ENCODE data around the gene CNTD1.

Gene CNTD1

DNA sequence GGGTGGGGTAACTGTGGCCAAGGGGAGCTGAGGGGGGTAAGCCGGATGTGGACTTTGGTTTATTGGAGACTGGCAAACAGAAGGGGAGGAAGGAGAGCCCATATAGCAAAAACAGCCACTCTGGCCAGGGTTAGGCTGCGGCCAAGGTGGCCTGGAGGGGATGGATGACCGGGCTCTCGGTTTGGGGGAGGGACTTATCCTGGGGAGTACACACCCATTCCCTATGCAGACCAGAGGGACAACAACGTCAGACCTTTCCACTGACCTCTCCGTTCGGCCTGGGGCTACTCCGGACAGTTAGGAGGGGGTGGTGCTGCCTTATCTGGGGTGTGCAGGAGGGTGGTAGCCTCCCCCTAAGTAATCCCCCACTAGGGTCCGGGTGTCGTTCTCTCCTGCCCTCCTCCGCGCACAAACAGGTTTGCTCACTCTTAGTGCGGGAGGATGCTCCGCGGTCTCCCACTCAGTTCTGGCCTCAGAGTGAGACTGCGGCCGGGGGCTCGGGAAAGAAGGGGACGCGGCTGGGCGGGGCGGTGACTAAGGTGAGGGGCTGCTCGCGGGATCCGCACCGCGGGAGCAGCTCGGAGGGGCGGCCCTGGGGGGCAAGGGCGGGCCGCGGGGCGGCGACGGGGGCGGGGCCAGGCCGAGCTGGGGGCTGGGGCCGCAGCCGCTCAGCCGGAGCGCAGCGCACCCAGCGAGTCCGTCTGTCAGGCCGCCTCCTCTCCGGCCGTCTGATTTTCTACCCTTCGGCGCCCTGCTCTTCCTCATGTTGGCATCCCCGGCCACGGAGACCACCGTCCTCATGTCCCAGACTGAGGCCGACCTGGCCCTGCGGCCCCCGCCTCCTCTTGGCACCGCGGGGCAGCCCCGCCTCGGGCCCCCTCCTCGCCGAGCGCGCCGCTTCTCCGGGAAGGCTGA is 18.5 kb upstream of the CNTD1 start, which contains the start of gene WNK4:
Gene WNK4 (plus strand): TSS at position 675 of the 915 bp plus-strand sequence. CDS start 89 bp downstream, at position 764.
- DNase-seq, result no peak

DNA sequence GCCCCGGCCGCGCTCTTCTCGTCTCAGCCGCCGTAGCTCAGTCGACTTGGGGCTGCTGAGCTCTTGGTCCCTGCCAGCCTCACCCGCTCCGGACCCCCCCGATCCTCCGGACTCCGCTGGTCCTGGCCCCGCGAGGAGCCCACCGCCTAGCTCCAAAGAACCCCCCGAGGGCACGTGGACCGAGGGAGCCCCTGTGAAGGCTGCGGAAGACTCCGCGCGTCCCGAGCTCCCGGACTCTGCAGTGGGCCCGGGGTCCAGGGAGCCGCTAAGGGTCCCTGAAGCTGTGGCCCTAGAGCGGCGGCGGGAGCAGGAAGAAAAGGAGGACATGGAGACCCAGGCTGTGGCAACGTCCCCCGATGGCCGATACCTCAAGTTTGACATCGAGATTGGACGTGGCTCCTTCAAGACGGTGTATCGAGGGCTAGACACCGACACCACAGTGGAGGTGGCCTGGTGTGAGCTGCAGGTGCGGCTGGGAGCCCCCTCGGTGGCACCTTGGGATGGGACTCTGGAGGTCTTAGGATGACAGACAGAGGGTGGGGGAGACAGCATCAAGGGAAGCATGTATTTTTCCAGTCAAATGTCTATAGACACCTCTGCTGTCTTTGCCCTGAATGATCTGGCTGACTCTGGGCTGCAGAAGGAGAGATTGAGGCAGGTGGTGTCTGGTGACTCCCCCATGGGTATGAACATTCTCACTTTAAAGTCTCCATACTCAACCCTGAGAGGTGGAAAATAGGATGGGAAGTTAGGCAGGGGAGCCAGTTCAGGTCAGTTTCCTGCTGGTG is 17.6 kb upstream of the CNTD1 start:
- DNase-seq, result no peak

DNA sequence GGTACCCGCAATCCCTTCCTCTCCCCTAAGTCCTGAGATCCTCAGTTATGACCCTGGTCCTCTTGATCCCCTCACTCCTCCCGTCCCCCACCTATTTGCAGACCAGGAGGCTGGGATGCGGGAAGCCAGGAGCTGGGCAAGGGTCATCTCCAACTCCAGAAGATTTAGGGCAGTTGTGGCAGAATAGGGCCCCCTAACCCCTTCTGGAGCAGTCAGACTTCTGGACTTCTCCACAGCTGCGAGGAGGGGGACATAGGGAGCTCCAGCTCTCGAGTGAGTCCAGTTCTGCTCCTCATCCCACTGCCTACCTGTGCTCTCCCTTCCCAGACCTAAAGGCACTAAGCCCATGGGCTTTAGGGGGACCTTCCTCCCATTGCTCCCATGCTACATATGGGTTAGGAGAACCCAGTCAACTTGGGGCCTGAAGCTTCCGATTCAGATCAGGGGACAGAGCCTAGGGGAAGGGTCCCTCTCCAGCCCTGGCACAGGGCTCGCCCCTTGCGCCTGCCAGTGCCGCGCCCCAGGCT is 17.0 kb upstream of the CNTD1 start:
- no peak for DNase-seq

DNA sequence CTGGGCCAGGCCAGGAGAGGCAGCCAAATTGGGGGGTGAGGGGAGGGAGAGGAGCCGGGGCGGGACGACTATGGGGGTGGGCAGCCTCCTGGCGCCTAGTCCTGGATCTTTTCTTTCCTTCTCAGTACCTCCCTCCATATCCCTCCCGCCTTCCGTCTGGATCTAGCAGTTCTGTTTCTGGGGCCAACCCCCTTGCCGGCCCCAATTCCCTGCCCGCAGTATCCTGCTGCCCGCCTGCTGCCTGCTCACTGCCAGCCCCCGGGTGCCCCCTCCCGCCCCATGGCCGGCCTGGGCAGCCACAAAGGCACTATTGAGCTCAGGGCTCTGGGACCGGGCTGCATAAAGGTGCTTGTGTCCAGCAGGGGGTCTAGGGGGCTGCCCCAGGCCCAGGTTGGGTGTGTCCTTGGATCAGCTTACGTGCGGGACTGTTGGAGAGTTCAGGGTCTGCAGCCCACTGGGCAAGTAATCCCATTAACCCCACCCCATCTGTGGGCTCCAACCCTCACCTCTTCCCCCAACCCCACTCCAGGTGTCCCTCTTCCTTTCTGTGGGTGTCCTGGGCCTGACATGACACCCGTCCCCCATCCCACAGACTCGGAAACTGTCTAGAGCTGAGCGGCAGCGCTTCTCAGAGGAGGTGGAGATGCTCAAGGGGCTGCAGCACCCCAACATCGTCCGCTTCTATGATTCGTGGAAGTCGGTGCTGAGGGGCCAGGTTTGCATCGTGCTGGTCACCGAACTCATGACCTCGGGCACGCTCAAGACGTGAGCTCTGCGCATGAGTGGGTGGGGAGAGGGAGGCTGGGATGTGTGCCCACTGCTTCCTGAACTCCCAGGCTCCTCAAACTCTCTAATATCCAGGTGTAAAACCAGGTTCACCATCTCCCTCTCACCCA is 16.2 kb upstream of the CNTD1 start:
- DNase-seq, result no peak

DNA sequence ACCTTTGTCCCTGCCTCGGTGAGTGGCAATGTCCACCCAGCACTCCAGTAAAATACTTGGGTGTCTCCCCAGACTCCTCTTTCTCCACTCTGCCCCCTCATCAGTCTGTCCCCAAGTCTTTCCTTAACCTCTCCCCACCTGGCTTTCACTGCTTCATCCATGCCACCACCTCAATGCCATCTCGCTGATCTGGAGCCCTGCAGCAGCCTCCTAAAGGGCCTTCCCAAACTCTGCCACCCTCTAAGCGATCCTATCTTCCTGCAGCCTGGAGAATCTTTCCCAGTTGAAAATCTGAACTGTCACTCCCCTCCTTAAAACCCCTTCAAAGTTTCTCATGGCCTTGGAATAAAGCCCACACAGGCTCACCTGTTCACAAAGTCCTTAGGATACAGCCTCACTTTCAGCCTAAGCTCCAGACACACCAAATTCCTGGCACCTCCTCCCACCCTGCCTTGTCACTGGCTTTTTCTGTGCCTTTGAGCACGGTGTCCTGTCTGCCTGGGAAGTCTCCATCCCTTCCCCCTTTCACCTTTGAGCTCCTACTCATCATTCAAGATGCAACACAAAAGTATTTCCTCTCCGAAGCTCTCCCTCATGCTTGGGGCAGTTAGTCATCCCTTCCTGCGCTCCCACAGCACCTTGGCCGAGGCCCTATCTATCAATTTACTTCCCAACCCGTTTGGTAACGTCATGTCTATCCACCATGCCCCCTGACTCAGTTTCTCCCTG is 15.4 kb upstream of the CNTD1 start:
- no peak for DNase-seq

DNA sequence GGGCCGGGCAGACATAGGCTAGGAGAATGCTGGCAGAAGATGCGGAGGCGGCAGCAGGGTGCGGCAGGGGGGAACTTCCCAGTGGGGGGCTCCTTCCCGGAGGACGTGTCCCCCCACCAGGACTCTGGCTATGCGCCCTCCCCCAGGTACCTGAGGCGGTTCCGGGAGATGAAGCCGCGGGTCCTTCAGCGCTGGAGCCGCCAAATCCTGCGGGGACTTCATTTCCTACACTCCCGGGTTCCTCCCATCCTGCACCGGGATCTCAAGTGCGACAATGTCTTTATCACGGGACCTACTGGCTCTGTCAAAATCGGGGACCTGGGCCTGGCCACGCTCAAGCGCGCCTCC is 14.9 kb upstream of the CNTD1 start:
- DNase-seq, result no peak

DNA sequence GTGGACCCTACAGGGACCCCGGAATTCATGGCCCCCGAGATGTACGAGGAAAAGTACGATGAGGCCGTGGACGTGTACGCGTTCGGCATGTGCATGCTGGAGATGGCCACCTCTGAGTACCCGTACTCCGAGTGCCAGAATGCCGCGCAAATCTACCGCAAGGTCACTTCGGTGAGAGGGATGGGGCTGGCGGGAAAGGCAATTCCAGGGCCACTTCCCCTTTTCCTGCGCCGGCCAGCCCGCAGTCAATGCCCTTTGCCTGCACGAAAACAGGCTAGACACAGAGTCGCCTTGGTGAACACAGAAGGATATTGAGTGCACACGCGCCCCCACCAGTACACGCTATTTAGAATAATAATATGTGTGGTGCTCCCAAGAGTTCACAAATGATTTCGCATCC is 14.3 kb upstream of the CNTD1 start:
- peak; percentile 43 for DNase-seq

DNA sequence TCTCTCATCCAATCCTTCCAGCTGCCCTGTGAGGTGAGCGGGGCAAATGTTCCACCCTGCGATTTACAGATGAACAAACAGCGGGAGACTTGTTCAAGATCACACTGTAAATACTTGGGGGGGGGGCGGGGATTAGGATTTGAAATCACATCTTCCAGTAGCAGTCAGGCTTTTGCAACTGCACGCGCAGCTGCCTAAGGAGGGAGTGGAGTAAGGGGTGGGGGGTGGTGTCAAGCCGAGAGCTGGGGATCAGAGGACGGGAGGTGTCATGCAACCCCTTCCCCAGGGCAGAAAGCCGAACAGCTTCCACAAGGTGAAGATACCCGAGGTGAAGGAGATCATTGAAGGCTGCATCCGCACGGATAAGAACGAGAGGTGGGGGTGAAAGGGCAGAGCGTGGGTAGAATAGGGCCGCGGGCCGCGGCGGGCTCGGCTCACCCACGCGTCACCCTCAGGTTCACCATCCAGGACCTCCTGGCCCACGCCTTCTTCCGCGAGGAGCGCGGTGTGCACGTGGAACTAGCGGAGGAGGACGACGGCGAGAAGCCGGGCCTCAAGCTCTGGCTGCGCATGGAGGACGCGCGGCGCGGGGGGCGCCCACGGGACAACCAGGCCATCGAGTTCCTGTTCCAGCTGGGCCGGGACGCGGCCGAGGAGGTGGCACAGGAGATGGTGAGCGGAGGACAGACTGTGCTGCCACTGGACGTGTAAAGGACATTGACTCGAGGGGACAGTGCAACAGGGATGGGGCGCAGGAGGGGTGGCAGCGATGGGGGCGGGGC is 13.7 kb upstream of the CNTD1 start:
- DNase-seq, result no peak

DNA sequence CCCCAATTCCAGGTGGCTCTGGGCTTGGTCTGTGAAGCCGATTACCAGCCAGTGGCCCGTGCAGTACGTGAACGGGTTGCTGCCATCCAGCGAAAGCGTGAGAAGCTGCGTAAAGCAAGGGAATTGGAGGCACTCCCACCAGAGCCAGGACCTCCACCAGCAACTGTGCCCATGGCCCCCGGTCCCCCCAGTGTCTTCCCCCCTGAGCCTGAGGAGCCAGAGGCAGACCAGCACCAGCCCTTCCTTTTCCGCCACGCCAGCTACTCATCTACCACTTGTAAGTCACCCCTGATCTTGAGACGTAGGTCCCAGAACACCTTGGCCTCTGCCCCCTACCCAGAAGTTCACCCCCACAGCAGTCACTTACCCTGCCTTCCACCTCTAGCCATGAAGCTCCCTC is 11.4 kb upstream of the CNTD1 start:
- no peak for DNase-seq

DNA sequence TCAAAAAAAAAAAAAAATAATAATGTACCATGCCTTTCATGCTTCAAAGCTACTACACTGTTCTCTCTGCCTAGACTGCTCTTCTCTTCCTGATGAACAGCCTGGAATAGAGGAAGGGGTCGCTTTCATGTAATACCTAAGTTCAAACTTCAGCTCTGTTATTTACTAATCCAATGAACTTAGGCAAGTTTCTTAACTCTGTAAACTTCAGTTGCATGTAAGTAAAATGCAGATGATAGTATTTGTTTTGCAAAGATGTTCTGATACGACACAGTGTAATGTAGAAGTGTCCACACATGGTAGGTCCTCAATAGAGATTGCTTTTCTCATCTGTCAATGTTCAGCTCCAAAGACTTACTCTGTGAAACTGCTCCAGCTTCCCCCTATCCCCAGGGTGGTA is 6.7 kb upstream of the CNTD1 start:
- no peak for DNase-seq

DNA sequence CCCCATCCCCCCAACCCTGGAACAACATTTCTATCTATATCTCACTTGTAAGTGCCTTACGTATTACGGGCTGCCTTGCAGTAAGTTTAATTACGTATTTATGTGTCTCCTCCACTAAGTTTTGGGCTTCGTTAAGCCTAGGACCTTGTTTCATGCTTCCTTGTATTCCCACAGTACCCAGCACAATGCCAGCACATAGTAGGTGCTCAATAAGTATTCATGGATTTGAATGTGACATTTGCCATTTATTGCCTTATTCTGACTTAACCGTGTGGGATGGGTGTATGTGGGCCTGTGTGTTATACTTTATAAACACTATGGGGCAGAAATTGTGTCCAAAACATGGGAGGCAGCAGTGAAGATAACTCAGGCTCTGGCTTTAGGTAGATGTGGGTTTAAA is 6.1 kb upstream of the CNTD1 start:
- DNase-seq, result no peak

DNA sequence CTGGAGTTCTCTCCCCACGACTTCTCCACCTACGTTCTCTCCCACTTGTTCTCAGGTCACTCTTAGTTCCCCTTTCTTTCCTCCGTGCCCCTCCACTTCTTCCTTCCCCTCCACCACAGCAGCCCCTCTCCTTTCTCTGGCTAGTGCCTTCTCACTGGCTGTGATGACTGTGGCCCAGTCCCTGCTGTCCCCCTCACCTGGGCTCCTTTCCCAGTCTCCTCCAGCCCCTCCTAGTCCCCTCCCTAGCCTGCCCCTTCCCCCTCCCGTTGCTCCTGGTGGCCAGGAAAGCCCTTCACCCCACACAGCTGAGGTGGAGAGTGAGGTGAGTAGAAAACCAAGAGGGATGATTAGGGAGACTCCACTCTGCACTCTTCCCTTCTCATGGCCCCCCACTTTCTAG is 3.6 kb upstream of the CNTD1 start:
- no peak for DNase-seq

DNA sequence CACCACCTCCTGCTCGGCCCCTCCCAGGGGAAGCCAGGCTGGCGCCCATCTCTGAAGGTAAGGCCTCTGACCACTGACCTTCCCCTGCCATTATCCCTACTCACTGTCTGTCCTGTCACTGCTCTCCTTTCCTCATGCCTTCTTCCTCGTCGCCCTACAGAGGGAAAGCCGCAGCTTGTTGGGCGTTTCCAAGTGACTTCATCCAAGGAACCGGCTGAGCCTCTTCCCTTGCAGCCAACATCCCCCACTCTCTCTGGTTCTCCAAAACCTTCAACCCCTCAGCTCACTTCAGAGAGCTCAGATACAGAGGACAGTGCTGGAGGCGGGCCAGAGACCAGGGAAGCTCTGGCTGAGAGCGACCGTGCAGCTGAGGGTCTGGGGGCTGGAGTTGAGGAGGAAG is 3.2 kb upstream of the CNTD1 start:
- DNase-seq, result no peak

DNA sequence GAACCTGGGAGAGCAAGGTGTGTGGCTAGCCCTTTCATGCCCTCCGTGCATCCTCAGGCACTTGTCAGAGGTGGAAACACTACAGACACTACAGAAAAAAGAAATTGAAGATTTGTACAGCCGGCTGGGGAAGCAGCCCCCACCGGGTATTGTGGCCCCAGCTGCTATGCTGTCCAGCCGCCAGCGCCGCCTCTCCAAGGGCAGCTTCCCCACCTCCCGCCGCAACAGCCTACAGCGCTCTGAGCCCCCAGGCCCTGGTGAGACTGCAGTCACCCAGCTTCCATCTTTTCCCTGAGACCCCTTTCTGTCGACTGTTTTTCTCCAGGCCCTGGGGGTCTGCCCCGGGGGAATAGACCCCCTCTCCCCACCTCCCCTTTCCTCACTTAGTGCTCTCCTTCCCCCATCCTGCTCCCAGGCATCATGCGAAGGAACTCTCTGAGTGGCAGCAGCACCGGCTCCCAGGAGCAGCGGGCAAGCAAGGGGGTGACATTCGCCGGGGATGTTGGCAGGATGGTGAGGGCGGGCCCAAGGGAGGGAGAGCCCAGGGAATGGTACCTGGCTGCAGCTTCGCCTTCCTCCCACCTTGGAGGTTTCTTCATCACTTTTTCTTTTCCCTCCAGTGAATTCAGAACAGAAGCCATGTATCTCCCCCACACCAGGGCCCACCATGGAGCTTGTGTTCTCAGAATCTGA is 2.4 kb upstream of the CNTD1 start:
- no peak for DNase-seq

DNA sequence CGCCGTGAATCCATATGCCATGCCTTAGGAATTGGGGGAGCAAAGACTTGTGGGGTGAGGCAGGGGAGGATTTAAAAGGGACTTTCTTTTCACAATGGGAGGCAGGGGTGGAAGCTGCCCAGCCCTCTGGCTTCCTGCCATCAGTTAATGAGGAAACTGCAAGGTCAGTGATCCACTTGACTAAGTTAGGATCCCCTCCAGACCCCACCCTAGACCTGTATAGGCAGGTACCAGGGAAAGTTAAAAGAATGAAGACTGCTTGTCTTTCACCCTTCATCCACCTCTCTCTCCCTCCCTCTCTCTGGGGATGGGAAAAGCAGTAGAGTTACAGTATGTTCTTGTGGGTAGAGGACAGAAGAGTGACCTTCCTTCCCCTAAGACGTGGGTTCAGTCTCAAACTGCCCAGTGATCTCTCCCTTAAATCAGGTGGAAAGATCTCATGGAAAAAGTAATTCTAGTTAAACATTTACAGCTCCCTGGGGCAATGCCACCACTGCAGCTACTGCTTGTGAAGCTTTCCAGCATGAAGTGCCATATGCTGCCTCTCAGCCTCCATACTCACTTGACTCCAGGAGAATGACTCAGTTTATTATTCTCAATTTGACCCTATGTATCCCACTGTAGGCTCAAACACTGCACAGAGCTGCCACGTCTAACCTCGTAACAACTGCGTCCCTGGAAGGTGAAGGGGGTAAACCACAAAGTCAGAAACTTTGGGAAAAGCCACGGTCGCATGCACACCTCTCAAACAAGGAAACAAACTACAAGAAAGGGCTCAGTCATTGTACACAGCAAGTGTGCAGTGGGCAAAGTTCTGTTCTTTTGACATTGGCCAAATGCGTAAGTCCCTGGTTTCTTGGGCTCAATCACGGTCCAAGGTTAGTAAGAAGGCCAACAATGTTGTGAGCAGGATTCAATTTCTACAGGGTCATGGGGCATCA is 1.3 kb upstream of the CNTD1 start:
- DNase-seq, result no peak

DNA sequence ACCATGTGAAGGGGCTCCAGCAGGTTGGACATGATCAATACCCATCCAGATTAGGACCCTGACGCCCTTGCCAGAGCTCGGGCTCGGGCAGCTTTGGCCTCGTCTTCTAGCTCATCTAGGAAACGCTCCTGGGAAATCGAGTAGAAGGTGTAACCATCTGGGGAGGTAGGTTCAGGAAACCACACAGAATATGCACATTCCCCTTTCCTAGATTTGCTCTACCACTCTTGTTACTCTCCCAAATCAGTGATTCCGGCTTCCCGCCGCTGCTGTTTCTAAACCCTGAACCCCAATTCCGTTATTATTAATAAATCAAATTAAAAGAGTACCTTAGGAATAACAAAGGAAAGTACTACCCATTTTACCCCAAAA is 664 bp upstream of the CNTD1 start:
- DNase-seq, result no peak

DNA sequence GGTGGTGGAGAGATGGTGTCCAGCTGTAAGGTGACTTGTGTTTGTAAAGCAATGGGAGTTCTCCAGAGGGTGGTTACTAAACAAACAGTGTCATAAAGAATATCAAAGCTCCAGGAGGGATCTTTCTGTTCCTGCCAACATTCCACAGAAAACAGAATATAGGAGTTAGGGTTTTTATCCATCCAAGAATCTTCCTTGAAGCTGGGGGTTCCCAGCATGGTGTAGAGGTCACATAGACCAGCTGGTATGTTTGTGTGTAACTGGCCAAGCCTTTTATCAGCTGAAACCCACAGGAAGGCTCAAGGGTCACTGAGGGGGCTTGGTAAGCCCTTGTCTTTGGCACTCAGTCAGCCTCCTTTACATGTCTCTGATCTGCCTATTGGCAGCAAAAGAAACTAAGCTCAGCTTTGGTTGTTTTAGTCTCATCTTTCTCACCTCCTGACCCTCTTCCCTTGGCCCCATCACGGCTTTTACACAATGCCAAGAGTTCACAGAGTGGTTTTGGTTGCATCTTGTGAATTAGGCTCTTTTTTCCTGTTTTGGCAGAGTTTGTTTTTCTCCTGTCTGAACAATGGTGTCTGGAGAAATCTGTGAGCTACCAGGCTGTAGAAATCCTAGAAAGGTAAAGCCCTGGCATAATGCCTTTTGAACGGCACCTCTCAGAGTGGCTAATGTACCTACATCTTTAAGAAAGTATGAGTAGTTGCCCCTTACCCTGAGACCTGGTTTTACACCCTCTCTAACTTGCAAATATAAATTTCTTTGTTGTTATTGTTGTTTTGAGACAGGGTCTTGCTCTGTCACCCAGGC is 4.6 kb downstream of the CNTD1 start:
- no peak for DNase-seq

DNA sequence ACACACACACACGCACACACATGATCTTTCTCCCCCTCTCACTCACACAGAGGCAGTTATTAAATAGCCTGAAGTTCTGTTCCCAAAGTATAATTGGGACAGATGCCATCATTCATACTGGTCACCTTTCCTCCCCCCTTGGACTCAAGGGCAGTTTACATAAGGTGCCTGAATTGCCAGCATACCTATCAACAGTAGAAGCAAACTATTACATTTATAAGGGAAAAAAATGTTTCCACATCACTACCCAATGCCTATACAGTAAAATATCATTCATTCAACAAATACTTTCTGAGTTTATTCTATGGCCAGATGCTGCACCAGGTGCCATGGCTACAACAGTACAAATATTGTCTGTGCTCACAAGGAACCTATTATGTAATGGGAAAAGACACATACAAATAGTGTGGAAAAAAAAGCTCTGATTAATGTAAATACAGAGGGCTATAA is 6.3 kb downstream of the CNTD1 start:
- no peak for DNase-seq

DNA sequence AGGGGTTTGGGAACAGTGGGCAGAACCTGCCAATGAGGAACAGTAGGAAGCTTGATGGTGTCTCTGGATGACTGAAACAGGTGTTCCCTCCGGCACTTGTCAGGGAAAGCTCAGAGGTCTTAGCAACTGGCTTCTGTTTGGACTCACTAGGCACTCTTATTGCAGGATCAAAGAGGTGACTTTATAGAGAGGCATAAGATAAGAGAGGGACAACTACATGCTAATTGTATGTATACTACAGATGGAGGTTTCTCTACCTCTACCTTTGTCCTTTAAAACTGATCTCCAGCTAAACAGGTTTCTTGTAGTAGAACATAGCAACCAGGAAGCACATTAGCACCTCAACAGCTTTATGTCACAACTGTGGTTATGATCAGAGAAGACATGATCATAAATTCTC is 7.6 kb downstream of the CNTD1 start:
- no peak for DNase-seq

Measured in suppressor macrophage treated with lipopolysaccharide for 4 hours (primary cell).